HCT116 (cell line): ENCODE measurements around the gene NPL. TPM values are rescaled to one million over a fixed set of nuclear protein-coding genes. Genes with fewer than 3 reads are reported as not detected.

ENCODE experiments used
- ATAC-seq: fragments of 200-7000 bp; cut with Tn5 transposase; 2 replicates; pipeline ENCODE4 v1.9.1; 2020; ENCODE audit warnings: mild to moderate bottlenecking, moderate library complexity
- BruUV-seq: library from RNA; stranded (reverse); fragments of 400-500 nt; replicated peaks from 2 replicates; lab custom pipeline; 2021; lab: Mats Ljungman, UMichigan
- CTCF ChIA-PET: fragments of 300-600 bp; sonication (Branson Sonifier 250); formaldehyde crosslinking; loops from one replicate; lab custom pipeline; 2021; ENCODE audit warnings: antibody characterized with exemption; lab: Charles Lee
- POLR2A ChIA-PET: fragments of 300-600, 350-600 bp; sonication (Branson Sonifier 250); formaldehyde crosslinking; loops from one replicate; lab custom pipeline; 2021; ENCODE audit warnings: antibody characterized with exemption; lab: Charles Lee
- RAD21 ChIA-PET, 2 experiments: fragments of 300-600 bp; sonication (Branson Sonifier 250); formaldehyde crosslinking; loops; one replicate each; lab custom pipeline; 2023; ENCODE audit warnings: low total read pairs in 2 of 2; ENCODE audit not compliant: uncharacterized antibody in 2 of 2, unreplicated experiment in 2 of 2, low non-redundant PET in 1 of 2; lab: Charles Lee
- DNase-seq: peaks from one replicate; pipeline ENCODE4 v3.0.0-alpha.2; 2010; ENCODE audit warnings: low read depth, low spot score
- H2AFZ ChIP-seq: fragments of 200-600 bp; shearing (Covaris generic), sonication (generic); 2 replicates; pipeline ENCODE4 v1.6.1; 2017; ENCODE audit warnings: low read depth, mixed run types, mixed read lengths, antibody characterized with exemption, low read length; ENCODE audit not compliant: poor library complexity, severe bottlenecking
- H3K27ac ChIP-seq: 2 replicates; pipeline ENCODE4 v1.5.1; 2012; ENCODE audit warnings: low read depth, low read length
- H3K27me3 ChIP-seq: fragments of 200-600 bp; sonication (generic); 2 replicates; pipeline ENCODE4 v1.6.1; 2016; ENCODE audit warnings: mixed run types, low read length, mixed read lengths; ENCODE audit not compliant: insufficient read depth
- H3K36me3 ChIP-seq, 2 experiments: fragments of 200-500 bp in 1 of 2; fragments of 200-600 bp in 1 of 2; sonication (Bioruptor generic) in 1 of 2; sonication (generic) in 1 of 2; 2 replicates each; pipeline versions ENCODE4 v1.5.1 to v1.6.1; 2014 to 2016; ENCODE audit warnings: low read length in 2 of 2, inconsistent platforms in 1 of 2, mixed read lengths in 1 of 2, mixed run types in 1 of 2; ENCODE audit not compliant: insufficient read depth in 2 of 2, control insufficient read depth in 1 of 2
- H3K4me1 ChIP-seq, 2 experiments: fragments of 200-600 bp in 1 of 2; sonication (generic) in 1 of 2; 2 replicates each; pipeline versions ENCODE4 v1.5.1 to v1.6.1; 2012 to 2017; ENCODE audit warnings: low read length in 2 of 2, inconsistent platforms in 1 of 2, mild to moderate bottlenecking in 1 of 2, mixed read lengths in 1 of 2, mixed run types in 1 of 2, moderate library complexity in 1 of 2; ENCODE audit not compliant: insufficient read depth in 2 of 2, control insufficient read depth in 1 of 2
- H3K4me2 ChIP-seq: fragments of 200-600 bp; sonication (generic); 2 replicates; pipeline ENCODE4 v1.6.1; 2017; ENCODE audit warnings: mixed run types, low read length, mixed read lengths
- H3K4me3 ChIP-seq, 2 experiments: fragments of 200-600 bp in 1 of 2; sonication (generic) in 1 of 2; replicated peaks in 1 of 2; 2 replicates each; pipeline ENCODE4 v1.5.1; 2011 to 2016; ENCODE audit warnings: low read length in 2 of 2, control low read depth in 1 of 2, low read depth in 1 of 2, mild to moderate bottlenecking in 1 of 2, mixed read lengths in 1 of 2, mixed run types in 1 of 2
- H3K79me2 ChIP-seq: fragments of 200-600 bp; sonication (generic); 2 replicates; pipeline ENCODE4 v1.6.1; 2017; ENCODE audit warnings: mild to moderate bottlenecking, mixed run types, low read length, moderate library complexity, mixed read lengths; ENCODE audit not compliant: insufficient read depth
- H3K9ac ChIP-seq: fragments of 200-600 bp; sonication (generic); 2 replicates; pipeline ENCODE4 v1.6.1; 2016; ENCODE audit warnings: low read length, mixed read lengths
- H3K9me2 ChIP-seq: fragments of 200-600 bp; sonication (generic), shearing (Covaris generic); 2 replicates; pipeline ENCODE4 v1.6.1; 2017; ENCODE audit warnings: mixed run types, mild to moderate bottlenecking, moderate library complexity; ENCODE audit not compliant: insufficient read depth
- H3K9me3 ChIP-seq, 2 experiments: fragments of 200-500 bp in 1 of 2; fragments of 200-600 bp in 1 of 2; sonication (Bioruptor generic) in 1 of 2; sonication (generic) in 1 of 2; 2 replicates each; pipeline ENCODE4 v1.6.1; 2014 to 2017; ENCODE audit warnings: low read length in 2 of 2, mixed read lengths in 2 of 2, inconsistent platforms in 1 of 2, low read depth in 1 of 2, mild to moderate bottlenecking in 1 of 2, mixed run types in 1 of 2, moderate library complexity in 1 of 2; ENCODE audit not compliant: control insufficient read depth in 1 of 2, insufficient read depth in 1 of 2
- H4K20me1 ChIP-seq: fragments of 200-600 bp; sonication (generic), shearing (Covaris generic); 2 replicates; pipeline ENCODE4 v1.6.1; 2017; ENCODE audit warnings: mixed run types, mild to moderate bottlenecking, moderate library complexity; ENCODE audit not compliant: insufficient read depth
- ATF3 ChIP-seq: IDR thresholded peaks from 2 replicates; pipeline ENCODE4 v1.6.1; 2012
- CBX3 ChIP-seq: IDR thresholded peaks from 2 replicates; pipeline ENCODE4 v1.6.1; 2012; ENCODE audit warnings: low read depth
- CEBPB ChIP-seq: IDR thresholded peaks from 2 replicates; pipeline ENCODE4 v1.6.1; 2012; ENCODE audit warnings: low read depth
- EGR1 ChIP-seq: IDR thresholded peaks from 2 replicates; pipeline ENCODE4 v1.6.1; 2012; ENCODE audit warnings: low read depth
- EZH2 ChIP-seq: fragments of 200-600 bp; sonication (generic); IDR thresholded peaks from 2 replicates; pipeline ENCODE4 v1.6.1; 2017; ENCODE audit warnings: antibody characterized with exemption, mixed run types
- EZH2phosphoT487 ChIP-seq: fragments of 200-600 bp; IDR thresholded peaks from 2 replicates; pipeline ENCODE4 v1.6.1; 2018; ENCODE audit warnings: antibody characterized with exemption, borderline replicate concordance
- FOSL1 ChIP-seq: IDR thresholded peaks from 2 replicates; pipeline ENCODE4 v1.6.1; 2012; ENCODE audit warnings: low read depth
- JUND ChIP-seq: IDR thresholded peaks from 2 replicates; pipeline ENCODE4 v1.6.1; 2012
- POLR2A ChIP-seq: IDR thresholded peaks from 2 replicates; pipeline ENCODE4 v1.7.0; 2011; ENCODE audit warnings: borderline replicate concordance; ENCODE audit not compliant: insufficient read depth, insufficient read length; ENCODE audit errors: extremely low read depth
- POLR2AphosphoS5 ChIP-seq: IDR thresholded peaks from 2 replicates; pipeline ENCODE4 v1.6.1; 2011; ENCODE audit warnings: mild to moderate bottlenecking, low read depth, low read length, moderate library complexity
- RAD21 ChIP-seq: IDR thresholded peaks from 2 replicates; pipeline ENCODE4 v1.6.1; 2012; ENCODE audit warnings: low read depth, mild to moderate bottlenecking
- REST ChIP-seq: IDR thresholded peaks from 2 replicates; pipeline ENCODE4 v1.6.1; 2012; ENCODE audit warnings: low read depth
- SP1 ChIP-seq: IDR thresholded peaks from 2 replicates; pipeline ENCODE4 v1.6.1; 2012; ENCODE audit warnings: low read depth
- SRF ChIP-seq: IDR thresholded peaks from 2 replicates; pipeline ENCODE4 v1.6.1; 2012; ENCODE audit warnings: low read depth
- YY1 ChIP-seq: IDR thresholded peaks from 2 replicates; pipeline ENCODE4 v1.6.1; 2011; ENCODE audit warnings: low read length, low read depth, moderate library complexity, mild to moderate bottlenecking; ENCODE audit not compliant: insufficient replicate concordance; ENCODE audit errors: extremely low read depth
- ZFX ChIP-seq: fragments of 450-650 bp; IDR thresholded peaks from 2 replicates; pipeline ENCODE4 v1.6.1; 2017
- ZNF274 ChIP-seq: fragments of 200-500 bp; sonication (Bioruptor generic); IDR thresholded peaks from 2 replicates; pipeline ENCODE4 v1.6.1; 2014; ENCODE audit warnings: mild to moderate bottlenecking, low read depth, low read length, inconsistent platforms
- intact Hi-C: fragments of 100-400 bp; cut with micrococcal nuclease; formaldehyde crosslinking; loops from 2 replicates; pipeline ENCODE4 v1.10.0; 2022
- total RNA-seq: library from RNA; stranded (reverse); gene quantifications from one replicate; pipeline ENCODE4 v1.2.1, GENCODE V29; 2021; ENCODE audit not compliant: unreplicated experiment
- TF ChIP-seq, protein P1 (sequence below): IDR thresholded peaks from 2 replicates; pipeline ENCODE4 v1.6.1; 2011; ENCODE audit warnings: mild to moderate bottlenecking, low read length, moderate library complexity; ENCODE audit not compliant: insufficient replicate concordance; ENCODE audit errors: extremely low read depth

NPL gene
- total RNA-seq, 1 experiment from 2014 or later: 0.39 TPM

DNA sequence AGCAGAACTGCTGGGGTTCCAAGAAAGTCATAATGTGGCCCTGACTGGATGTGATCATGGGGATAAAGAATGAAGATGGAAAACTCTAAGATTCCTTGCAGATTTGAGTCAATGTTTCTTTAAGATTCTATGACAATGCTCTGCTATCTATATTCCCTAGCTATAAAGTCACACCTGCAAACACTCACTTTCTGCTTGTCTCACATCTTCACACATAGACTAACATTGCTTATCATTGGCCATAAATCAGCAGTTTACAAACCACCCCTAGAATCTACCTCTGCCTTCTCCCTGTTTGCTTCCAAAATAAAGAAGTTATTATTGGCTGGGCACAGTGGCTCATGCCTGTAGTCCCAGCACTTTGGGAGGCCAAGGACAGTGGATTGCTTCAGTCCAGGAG lies 33.1 kb upstream of the NPL start (continued):
- no peak for TF ChIP-seq ATF3
- TF ChIP-seq CEBPB: no peak
- TF ChIP-seq FOSL1: no peak
- no peak for TF ChIP-seq SRF
- TF ChIP-seq, protein P1, sequence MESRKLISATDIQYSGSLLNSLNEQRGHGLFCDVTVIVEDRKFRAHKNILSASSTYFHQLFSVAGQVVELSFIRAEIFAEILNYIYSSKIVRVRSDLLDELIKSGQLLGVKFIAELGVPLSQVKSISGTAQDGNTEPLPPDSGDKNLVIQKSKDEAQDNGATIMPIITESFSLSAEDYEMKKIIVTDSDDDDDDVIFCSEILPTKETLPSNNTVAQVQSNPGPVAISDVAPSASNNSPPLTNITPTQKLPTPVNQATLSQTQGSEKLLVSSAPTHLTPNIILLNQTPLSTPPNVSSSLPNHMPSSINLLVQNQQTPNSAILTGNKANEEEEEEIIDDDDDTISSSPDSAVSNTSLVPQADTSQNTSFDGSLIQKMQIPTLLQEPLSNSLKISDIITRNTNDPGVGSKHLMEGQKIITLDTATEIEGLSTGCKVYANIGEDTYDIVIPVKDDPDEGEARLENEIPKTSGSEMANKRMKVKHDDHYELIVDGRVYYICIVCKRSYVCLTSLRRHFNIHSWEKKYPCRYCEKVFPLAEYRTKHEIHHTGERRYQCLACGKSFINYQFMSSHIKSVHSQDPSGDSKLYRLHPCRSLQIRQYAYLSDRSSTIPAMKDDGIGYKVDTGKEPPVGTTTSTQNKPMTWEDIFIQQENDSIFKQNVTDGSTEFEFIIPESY: no peak

DNA sequence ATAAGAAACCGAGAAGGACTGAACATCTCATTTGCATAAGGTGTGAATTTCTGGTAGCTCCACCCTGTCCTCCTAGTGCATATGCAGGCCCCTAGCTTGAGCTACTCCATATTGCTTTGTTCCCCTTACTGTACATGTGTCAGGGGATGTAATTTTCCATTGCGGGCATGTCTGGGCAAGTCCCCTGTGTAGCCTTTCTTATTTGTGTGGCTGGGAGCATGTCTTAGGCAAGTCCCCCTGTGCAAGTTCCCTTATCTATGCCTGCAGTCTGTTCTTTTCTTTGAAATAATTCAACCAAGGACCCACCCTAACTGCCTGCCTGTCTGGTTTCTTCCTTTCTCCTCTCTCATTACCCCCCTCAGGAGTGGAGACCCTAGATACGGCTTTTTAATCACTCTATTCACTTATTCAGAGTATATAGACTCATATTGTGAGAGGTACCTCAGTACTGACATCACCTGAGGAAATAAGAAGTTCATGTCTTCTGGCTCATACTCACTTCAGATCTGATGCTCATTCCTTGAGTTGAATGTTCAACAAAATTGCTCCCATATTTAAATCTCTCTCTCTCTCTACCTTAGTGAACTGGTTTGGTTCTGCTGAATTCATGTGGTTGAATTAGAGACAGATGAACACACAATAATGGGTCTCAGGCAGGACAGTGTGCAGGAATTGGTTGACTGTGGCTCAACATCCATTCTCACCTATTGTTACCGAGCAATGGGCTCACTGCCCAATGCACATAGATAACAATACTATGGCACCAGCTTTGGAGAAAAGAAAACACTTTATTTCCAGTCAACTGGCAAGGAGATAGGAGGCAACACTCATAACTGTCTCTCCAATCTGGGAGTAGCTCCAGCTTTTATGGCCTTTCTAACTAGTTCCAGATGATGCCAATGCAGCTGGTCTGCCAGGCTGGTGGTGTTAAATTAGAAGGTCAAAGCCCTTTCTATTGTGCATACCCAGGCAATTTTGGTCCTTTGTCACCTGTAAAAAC lies 27.9 kb upstream of the NPL start:
- TF ChIP-seq EZH2 (no peak), SP1 (no peak), CBX3 (no peak), YY1 (no peak), EZH2phosphoT487 (no peak), RAD21 (no peak), POLR2A (no peak), CEBPB (no peak), ZNF274 (no peak), POLR2AphosphoS5 (no peak), ZFX (no peak), FOSL1 (no peak), JUND (no peak), REST (no peak), EGR1 (no peak), SRF (no peak)
- Histone ChIP-seq H3K4me1 (no peaks in the 10 kb centered on the region), H3K27me3 (no peaks in the 10 kb centered on the region), H3K27ac (no peak overlapping the region; the same call in 1 of the 2 replicates), H4K20me1 (no peaks in the 10 kb centered on the region), H3K4me3 (no peak overlapping the region), H3K4me2 (no peak overlapping the region), H3K9me3 (no peaks in the 10 kb centered on the region), H3K9ac (no peak overlapping the region), H3K9me2 (no peaks in the 10 kb centered on the region), H2AFZ (no peak overlapping the region), H3K36me3 (no peaks in the 10 kb centered on the region), H3K79me2 (no peaks in the 10 kb centered on the region)
- intact Hi-C loops: no loop called here
- DNase-seq: no peak
- ChIA-PET CTCF (no interaction called here), RAD21 (no interaction called here), POLR2A (no interaction called here)
- no TSS peak for BruUV-seq
- no peak for ATAC-seq
